Keratinocyte (primary cell): ENCODE results near the gene MRGPRF.

Experiments
- CTCF ChIP-seq, 3 experiments: IDR thresholded peaks in 1 of 3; conservative IDR thresholded peaks in 1 of 3; optimal IDR thresholded peaks in 1 of 3; 2 replicates in 2 of 3; 3 replicates in 1 of 3; pipeline versions ENCODE3 to v1.5.1; 2011; ENCODE audit warnings: low read length in 3 of 3, mild to moderate bottlenecking in 3 of 3, moderate library complexity in 2 of 3, control low read depth in 1 of 3, inconsistent platforms in 1 of 3; ENCODE audit not compliant: insufficient read depth in 2 of 3; ENCODE audit errors: extremely low read depth in 1 of 3
- EZH2 ChIP-seq: IDR thresholded peaks from one replicate; pipeline ENCODE4 v1.6.1; 2012; ENCODE audit warnings: inconsistent platforms, mild to moderate bottlenecking, low read length, moderate library complexity

GRCh38 chr11:69004411-69005182 lies 8.4 kb downstream of the MRGPRF start:
- TF ChIP-seq CTCF (optimal IDR thresholded peaks at IDR 0.05 in 1 of 3, IDR thresholded peaks at IDR 0.05 in 1 of 3, conservative IDR thresholded peaks at IDR 0.05 in 1 of 3; ENCODE audit: extremely low read depth in 1 of 3, insufficient read depth in 2 of 3, low read length in 3 of 3) (no peak), EZH2 (no peak)
